Heart left ventricle (tissue), 16 donors: ENCODE measurements around the gene PILRA. TPM values are rescaled to one million over a fixed set of nuclear protein-coding genes. Genes with fewer than 3 reads are reported as not detected.
A peak's percentile ranks its signal among the peaks of the same experiment; 100 is the strongest.
"Not testable (repeated sequence)": the region's sequence is repeated elsewhere in the genome, so short reads cannot be mapped to it uniquely, and the experiment has no call there.

Experiments
- ATAC-seq, 4 donors: fragments of 200-7000 bp; cut with Tn5 transposase; one replicate each; pipeline ENCODE4 v1.9.1; 2020 to 2022; ENCODE audit warnings: moderate library complexity in 4 of 4, mild to moderate bottlenecking in 3 of 4, moderate number of reproducible peaks in 1 of 4
- DNase-seq, 5 donors: peaks; one replicate each; pipeline ENCODE4 v3.0.0-alpha.2; 2020
- H3K27ac ChIP-seq, 12 donors: fragments of 200-600 bp; sonication (generic) in 4 of 12; one replicate each; pipeline versions ENCODE4 v1.5.0 to v1.8.0; 2016 to 2022; ENCODE audit warnings: mild to moderate bottlenecking in 2 of 12
- H3K27me3 ChIP-seq, 9 donors: fragments of 200-600 bp; sonication (generic) in 2 of 9; one replicate each; pipeline versions ENCODE4 v1.5.1 to v1.8.0; 2016 to 2022; ENCODE audit warnings: mild to moderate bottlenecking in 3 of 9
- H3K36me3 ChIP-seq, 9 donors: fragments of 200-600 bp; sonication (generic) in 2 of 9; one replicate each; pipeline versions ENCODE4 v1.5.0 to v1.8.0; 2018 to 2022; ENCODE audit warnings: mild to moderate bottlenecking in 2 of 9
- H3K4me1 ChIP-seq, 12 donors: fragments of 200-600 bp; sonication (generic) in 4 of 12; one replicate each; pipeline versions ENCODE4 v1.5.0 to v1.8.0; 2016 to 2022; ENCODE audit warnings: mild to moderate bottlenecking in 3 of 12
- H3K4me3 ChIP-seq, 12 donors: fragments of 200-600 bp; sonication (generic) in 4 of 12; one replicate each; pipeline versions ENCODE4 v1.5.0 to v1.8.0; 2017 to 2022; ENCODE audit warnings: mild to moderate bottlenecking in 9 of 12, moderate library complexity in 4 of 12
- H3K9me3 ChIP-seq, 12 donors: fragments of 200-600 bp; sonication (generic) in 4 of 12; one replicate each; pipeline versions ENCODE4 v1.5.0 to v1.8.0; 2016 to 2022; ENCODE audit warnings: mild to moderate bottlenecking in 1 of 12
- POLR2A ChIP-seq, 2 donors: fragments of 450-650 bp; IDR thresholded peaks; one replicate each; pipeline ENCODE4 v1.6.1; 2017; ENCODE audit warnings: antibody characterized with exemption in 2 of 2, mild to moderate bottlenecking in 2 of 2, moderate library complexity in 2 of 2
- WGBS, 4 donors: extraction: QIAGEN DNeasy Blood & Tissue Kit in 2 of 4; methylation state at CpG; one replicate each; pipeline versions ENCODE4 v1.1.5 to v1.1.7; 2013 to 2018; 5-methylcytosine and 5-hydroxymethylcytosine counted together
- intact Hi-C, 10 donors: fragments of 100-400 bp; cut with DNase I; formaldehyde crosslinking; loops; one replicate each; pipeline versions ENCODE4 v1.11.1 to v1.14.2; 2022
- polyA plus RNA-seq, 2 donors: library from polyadenylated mRNA; stranded (reverse); fragments of 200-250 nt; gene quantifications; one replicate each; pipeline ENCODE4 v1.2.3, GENCODE V29; 2013
- total RNA-seq, 9 donors: library from RNA; depleted of rRNA in 2 of 9; stranded (reverse); fragments of >200 nt in 2 of 9; fragmentation: NEBNext Ultra II Directional in 3 of 9; extraction: Animal tissue kit (Norgen Biotek cat#: 25700) in 3 of 9; gene quantifications; one replicate each; pipeline versions ENCODE4 v1.1.0 to v1.2.4, GENCODE V29; 2016 to 2023
- TF ChIP-seq, protein P1 (sequence below), 12 donors: fragments of 200-600 bp; sonication (generic) in 4 of 12; IDR thresholded peaks; one replicate each; pipeline versions ENCODE4 v1.5.0 to v1.8.0; 2018 to 2022; ENCODE audit warnings: antibody characterized with exemption in 12 of 12, mild to moderate bottlenecking in 5 of 12
- donor health status: ischemic (EF 13 %, LVEDD 7.1; RV severe dilation, severe dysfunction).
- donor health status: healthy with polysubstance abuse.
- donor health status: DM: no; HTN: yes; CAD: no.
- donor health status: DM: no; HTN: no; CAD: no.
- donor health status: ischemic (EF 25% LVEDD 6.9; RV normal size, moderate dysfunction).
- donor health status: ischemic (EF 25% LVEDD 5.7; RV mildly dilated, moderate dysfunction).
- donor health status: healthy.
- donor health status: DM: yes; HTN: yes; CAD: no.
- donor health status: ischemic (EF 35%, LVEDD 5.7; RV mildly dilated, moderate dysfunction).
- donor health status: nonischemic (EF 11% LVEDD 7.7; RV severe dilation, severe dysfunction).
- donor health status: DM: yes; HTN: yes; CAD: no.
- donor health status: PGD.
- donor health status: ischemic (EF 29% LVEDD 5.4; RV normal size, mild dysfunction).
- donor health status: nonischemic (EF 23%, LVEDD 6.1; RV moderate dilation, normal function).

The PILRA gene
- total and polyA plus RNA-seq, 11 donors, result 0.69 to 30.5 (median 3.4) TPM

DNA sequence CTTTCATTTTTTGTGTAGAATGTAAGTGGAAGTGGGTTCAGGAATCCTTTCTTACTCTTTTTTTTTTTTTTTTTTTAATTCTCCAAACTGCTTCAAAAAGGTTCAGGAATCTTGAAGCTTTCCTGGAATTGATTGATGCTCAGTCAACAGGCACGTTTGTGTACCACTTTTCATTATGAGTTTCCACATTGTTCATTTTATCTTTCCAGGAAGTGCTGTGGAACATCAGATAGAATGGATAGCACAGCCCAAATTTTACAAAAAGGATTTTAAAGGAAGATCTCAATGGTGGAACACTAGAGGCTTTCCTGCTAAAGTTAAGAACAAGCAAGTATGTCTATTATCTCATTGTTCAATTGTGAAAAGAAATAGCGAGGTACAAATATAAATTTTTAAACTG lies 64.9 kb downstream of the PILRA start:
- ATAC-seq (no peak), DNase-seq (no peak)
- H3K27ac ChIP-seq, result peak overlapping the region in 1 of 12 donors; percentile 27
- H3K4me3 ChIP-seq, result no peak overlapping the region
- intact Hi-C loops, result no loop called here
- no peak for TF ChIP-seq POLR2A (IDR thresholded peaks at IDR 0.05)
- TF ChIP-seq, protein P1, sequence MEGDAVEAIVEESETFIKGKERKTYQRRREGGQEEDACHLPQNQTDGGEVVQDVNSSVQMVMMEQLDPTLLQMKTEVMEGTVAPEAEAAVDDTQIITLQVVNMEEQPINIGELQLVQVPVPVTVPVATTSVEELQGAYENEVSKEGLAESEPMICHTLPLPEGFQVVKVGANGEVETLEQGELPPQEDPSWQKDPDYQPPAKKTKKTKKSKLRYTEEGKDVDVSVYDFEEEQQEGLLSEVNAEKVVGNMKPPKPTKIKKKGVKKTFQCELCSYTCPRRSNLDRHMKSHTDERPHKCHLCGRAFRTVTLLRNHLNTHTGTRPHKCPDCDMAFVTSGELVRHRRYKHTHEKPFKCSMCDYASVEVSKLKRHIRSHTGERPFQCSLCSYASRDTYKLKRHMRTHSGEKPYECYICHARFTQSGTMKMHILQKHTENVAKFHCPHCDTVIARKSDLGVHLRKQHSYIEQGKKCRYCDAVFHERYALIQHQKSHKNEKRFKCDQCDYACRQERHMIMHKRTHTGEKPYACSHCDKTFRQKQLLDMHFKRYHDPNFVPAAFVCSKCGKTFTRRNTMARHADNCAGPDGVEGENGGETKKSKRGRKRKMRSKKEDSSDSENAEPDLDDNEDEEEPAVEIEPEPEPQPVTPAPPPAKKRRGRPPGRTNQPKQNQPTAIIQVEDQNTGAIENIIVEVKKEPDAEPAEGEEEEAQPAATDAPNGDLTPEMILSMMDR (IDR thresholded peaks at IDR 0.05), result no peak
- peaks cover 0 to 19% (median 17%) of the 10 kb centered on the region in 9 donors for H3K36me3 ChIP-seq
- H3K4me1 ChIP-seq, result peaks cover 0 to 26% (median 14%) of the 10 kb centered on the region in 12 donors
- no peaks in the 10 kb centered on the region for H3K27me3 ChIP-seq
- H3K9me3 ChIP-seq, result no peaks in the 10 kb centered on the region
- WGBS, 4 donors, result 48 to 52% (median 50%) methylated on average over 2 of the region's 2 CpGs

DNA sequence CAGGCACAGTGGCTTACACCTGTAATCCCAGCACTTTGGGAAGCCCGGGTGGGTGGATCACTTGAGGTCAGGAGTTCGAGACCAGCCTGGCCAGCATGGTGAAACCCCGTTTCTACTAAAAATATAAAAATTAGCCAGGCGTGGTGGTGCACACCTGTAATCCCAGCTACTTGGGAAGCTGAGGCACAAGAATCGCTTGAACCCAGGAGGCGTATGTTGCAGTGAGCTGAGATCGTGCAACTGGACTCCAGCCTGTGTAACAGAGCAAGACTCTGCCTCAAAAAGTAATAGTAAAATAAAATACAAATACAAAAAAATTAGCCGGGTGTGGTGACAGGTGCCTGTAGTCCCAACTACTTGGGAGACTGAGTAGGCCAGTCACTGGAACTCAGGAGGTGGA lies 65.4 kb downstream of the PILRA start:
- H3K9me3 ChIP-seq, H3K27me3 ChIP-seq, intact Hi-C loops, H3K4me3 ChIP-seq, DNase-seq, H3K27ac ChIP-seq, ATAC-seq: not testable (repeated sequence)
- WGBS, 4 donors, result 94 to 96% (median 95%) methylated on average over 8 of the region's 8 CpGs
- Histone ChIP-seq H3K36me3 (peaks cover 0 to 13% (median 11%) of the 10 kb centered on the region in 9 donors), H3K4me1 (peaks cover 0 to 24% (median 16%) of the 10 kb centered on the region in 12 donors)

DNA sequence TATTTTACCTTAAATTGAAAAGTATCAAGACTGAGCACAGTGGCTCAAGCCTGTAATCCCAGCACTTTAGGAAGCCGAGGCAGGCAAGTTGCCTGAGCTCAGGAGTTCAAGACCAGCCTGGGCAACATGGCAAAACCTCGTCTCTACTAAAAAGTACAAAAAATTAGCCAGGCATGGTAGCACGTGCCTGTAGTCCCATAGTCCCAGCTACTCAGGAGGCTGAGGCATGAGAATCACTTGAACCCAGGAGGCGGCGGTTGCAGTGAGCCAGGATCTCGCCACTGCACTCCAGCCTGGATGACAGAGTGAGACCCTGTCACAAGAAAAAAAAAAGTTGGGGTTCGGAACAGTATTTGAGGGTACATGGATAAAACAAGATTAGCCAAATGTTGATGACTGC lies 66.0 kb downstream of the PILRA start:
- peaks cover 0 to 28% (median 19%) of the 10 kb centered on the region in 12 donors for H3K4me1 ChIP-seq
- H3K27me3 ChIP-seq, H3K36me3 ChIP-seq, H3K27ac ChIP-seq, DNase-seq, ATAC-seq, H3K9me3 ChIP-seq, intact Hi-C loops, H3K4me3 ChIP-seq: not testable (repeated sequence)
- 89 to 92% (median 90%) methylated on average over 7 of the region's 7 CpGs for WGBS, 4 donors

DNA sequence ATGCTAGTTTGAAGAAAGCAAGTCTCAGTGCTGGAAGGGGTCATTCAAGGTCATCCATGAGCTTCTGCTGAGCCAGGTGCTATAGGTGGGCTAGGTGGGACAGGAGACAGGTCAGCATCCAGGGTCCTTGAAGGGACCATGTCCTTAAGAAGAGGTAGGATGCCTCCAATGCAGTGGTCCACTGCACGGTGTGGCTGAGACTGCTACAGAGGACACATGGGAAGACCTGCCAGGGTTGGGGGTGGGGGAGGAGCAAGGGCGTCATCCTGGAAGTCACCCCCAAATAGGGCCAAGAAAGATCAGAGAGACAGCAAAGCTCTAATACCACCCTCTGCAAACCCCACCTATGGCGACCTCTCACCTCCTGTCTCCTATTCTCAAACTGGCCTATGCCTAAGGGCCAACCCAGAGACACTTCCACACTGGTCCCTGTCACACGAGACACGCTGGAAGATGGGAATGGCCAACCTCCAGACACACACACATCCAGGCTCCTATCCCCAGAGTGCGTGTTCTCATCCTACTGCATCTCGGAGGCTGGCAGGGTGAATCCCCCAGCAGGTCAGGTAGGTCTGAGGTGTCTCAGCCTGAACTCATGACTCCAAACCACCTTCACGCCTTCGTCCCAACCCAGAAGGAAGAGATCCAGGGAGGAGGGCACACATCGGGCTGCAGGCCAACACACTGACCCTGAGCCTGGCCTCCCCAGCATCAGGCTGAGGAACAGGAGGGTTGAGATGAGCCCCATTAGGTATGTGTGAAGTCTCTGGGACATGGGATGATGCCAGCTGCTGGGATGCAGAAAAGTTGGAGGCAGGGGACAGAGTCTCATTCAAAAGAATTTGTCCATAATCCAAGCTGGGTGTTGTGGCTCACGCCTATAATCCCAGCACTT lies 68.6 kb downstream of the PILRA start:
- no peaks in the 10 kb centered on the region for H3K36me3 ChIP-seq
- H3K27me3 ChIP-seq, result no peaks in the 10 kb centered on the region
- DNase-seq (peak in 1 of 5 donors; percentile 14), ATAC-seq (no peak)
- intact Hi-C loops, result no loop called here
- TF ChIP-seq POLR2A (IDR thresholded peaks at IDR 0.05), result no peak
- TF ChIP-seq, protein P1 (IDR thresholded peaks at IDR 0.05), result no peak
- no peak overlapping the region for H3K27ac ChIP-seq
- peaks cover 0 to 33% (median 16%) of the 10 kb centered on the region in 12 donors for H3K4me1 ChIP-seq
- no peak overlapping the region for H3K4me3 ChIP-seq
- no peaks in the 10 kb centered on the region for H3K9me3 ChIP-seq
- WGBS, 4 donors, result 91 to 92% (median 91%) methylated on average over 11 of the region's 11 CpGs

DNA sequence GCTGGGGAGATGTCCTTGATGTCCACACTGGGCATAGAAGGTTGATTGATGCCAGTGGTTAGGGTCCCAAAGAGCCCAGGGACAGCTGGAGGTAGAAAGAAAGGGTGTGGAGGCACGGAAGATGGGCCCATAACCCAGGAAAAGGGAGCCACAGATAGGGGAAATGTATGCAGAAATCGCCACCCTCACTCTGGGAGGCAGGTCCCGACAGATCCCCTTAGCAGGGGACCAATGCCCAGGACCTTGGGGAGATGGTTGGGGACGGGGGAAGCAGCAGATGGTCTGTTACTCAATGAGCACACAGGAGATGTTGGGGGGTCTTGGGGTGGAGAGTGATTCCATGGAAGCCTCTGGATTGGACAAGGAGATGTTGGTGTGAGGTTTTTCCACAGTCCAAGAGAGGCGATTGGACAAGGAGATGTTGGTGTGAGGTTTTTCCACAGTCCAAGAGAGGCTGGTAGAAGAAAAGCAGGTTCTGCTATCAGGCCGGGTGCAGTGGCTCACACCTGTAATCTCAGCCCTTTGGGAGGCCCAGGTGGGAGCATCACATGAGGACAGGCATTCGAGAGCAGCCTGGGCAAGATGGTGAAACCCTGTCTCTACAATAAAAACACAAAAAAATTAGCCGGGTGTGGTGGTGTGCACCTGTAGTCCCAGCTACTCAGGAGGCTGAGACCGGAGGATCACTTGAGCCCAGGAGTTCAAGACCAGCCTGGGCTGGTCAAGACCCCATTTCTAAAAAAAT lies 70.0 kb downstream of the PILRA start:
- H3K9me3 ChIP-seq, result no peaks in the 10 kb centered on the region
- no peak for TF ChIP-seq POLR2A (IDR thresholded peaks at IDR 0.05)
- TF ChIP-seq, protein P1 (IDR thresholded peaks at IDR 0.05), result no peak
- WGBS, 4 donors, result 91 to 96% (median 94%) methylated on average over 9 of the region's 9 CpGs
- intact Hi-C loops, result no loop called here
- no peaks in the 10 kb centered on the region for H3K27me3 ChIP-seq
- peaks cover 0 to 33% (median 16%) of the 10 kb centered on the region in 12 donors for H3K4me1 ChIP-seq
- H3K4me3 ChIP-seq, result no peak overlapping the region
- peak overlapping the region in 11 of 12 donors; percentile 59 to 82 (median 79) for H3K27ac ChIP-seq
- ATAC-seq, result no peak
- H3K36me3 ChIP-seq, result no peaks in the 10 kb centered on the region
- DNase-seq, result peak in 1 of 5 donors; percentile 8
